ENCODE data around the gene TCFL5.

DNA sequence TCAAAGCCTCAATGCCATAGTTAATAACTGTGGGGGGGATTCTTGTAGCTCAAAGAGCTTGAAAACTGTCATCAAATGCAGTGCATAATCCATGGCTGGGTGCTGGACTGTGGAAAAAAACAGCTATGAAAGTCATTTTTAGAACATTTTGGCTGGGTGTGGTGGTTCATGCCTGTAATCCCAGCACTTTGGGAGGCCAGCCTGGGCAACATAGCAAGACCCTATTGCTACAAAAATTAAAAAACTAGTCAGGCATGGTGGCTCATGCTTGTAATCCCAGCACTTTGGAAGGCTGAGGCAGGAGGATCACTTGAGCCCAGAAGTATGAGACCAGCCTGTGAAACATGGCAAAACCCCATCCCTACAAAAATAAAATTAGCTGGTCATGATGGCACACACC lies 12.2 kb downstream of the TCFL5 start:
- no peak for TF ChIP-seq EZH2phosphoT487 (IDR thresholded peaks at IDR 0.05; ENCODE audit: insufficient read depth, low read depth)
- no peak for TF ChIP-seq EZH2 (IDR thresholded peaks at IDR 0.05; ENCODE audit: insufficient read depth, poor library complexity, severe bottlenecking)

Data from GM23248 (cell line).